Duodenal mucosa (tissue), 2 donors: ENCODE results near the gene SNX9.
A peak's percentile ranks its signal among the peaks of the same experiment; 100 is the strongest.

Experiments used
- H3K27ac ChIP-seq: one replicate; pipeline ENCODE4 v1.7.0; 2013; ENCODE audit warnings: low read depth, low read length
- H3K27me3 ChIP-seq, 2 donors: one replicate each; pipeline ENCODE4 v1.7.0; 2013; ENCODE audit warnings: low read length in 2 of 2, control low read depth in 1 of 2; ENCODE audit not compliant: insufficient read depth in 2 of 2, control insufficient read depth in 1 of 2
- H3K36me3 ChIP-seq, 2 donors: one replicate each; pipeline ENCODE4 v1.7.0; 2013; ENCODE audit warnings: low read length in 2 of 2, control low read depth in 1 of 2; ENCODE audit not compliant: insufficient read depth in 2 of 2, control insufficient read depth in 1 of 2
- H3K4me1 ChIP-seq, 2 donors: one replicate each; pipeline ENCODE4 v1.7.0; 2013; ENCODE audit warnings: low read length in 2 of 2, control low read depth in 1 of 2; ENCODE audit not compliant: insufficient read depth in 2 of 2, control insufficient read depth in 1 of 2
- H3K4me3 ChIP-seq, 2 donors: one replicate each; pipeline ENCODE4 v1.7.0; 2013; ENCODE audit warnings: low read length in 2 of 2, low read depth in 1 of 2
- H3K9ac ChIP-seq, 2 donors: one replicate each; pipeline ENCODE4 v1.7.0; 2013; ENCODE audit warnings: low read length in 2 of 2, low read depth in 1 of 2
- H3K9me3 ChIP-seq, 2 donors: one replicate each; pipeline ENCODE4 v1.7.0; 2013; ENCODE audit warnings: low read length in 2 of 2, control low read depth in 1 of 2; ENCODE audit not compliant: control insufficient read depth in 1 of 2

Gene SNX9

DNA sequence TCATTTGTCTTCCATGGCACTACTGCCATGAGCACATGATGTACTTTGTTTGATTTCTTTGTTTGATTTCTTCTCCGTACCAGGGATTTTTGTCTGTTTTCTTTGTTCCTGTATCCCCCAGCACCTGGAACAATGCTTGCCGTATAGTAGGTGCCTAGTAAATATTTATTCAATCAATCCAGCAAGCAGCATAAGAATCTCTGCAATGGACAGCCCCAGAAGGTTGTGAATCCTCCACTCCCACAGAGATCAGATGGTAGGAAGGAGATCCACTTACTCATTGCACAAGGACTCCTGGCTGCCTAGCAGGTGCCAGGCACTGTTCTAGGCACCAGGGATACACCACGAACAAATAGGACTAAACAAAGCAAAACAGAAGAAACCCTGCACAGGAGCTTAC is 151.9 kb downstream of the SNX9 start:
- no peaks in the 10 kb centered on the region for H3K9me3 ChIP-seq
- no peaks in the 10 kb centered on the region for H3K36me3 ChIP-seq
- no peaks in the 10 kb centered on the region for H3K27me3 ChIP-seq
- no peak overlapping the region for H3K27ac ChIP-seq
- no peak overlapping the region for H3K9ac ChIP-seq
- H3K4me3 ChIP-seq, result no peak overlapping the region
- H3K4me1 ChIP-seq, result no peaks in the 10 kb centered on the region

- H3K27ac ChIP-seq, result no peak overlapping the region
- no peak overlapping the region for H3K9ac ChIP-seq
- H3K27me3 ChIP-seq, result no peaks in the 10 kb centered on the region
- no peaks in the 10 kb centered on the region for H3K9me3 ChIP-seq
- H3K36me3 ChIP-seq, result no peaks in the 10 kb centered on the region
- peaks cover under 1 to 3% of the 10 kb centered on the region in 2 donors for H3K4me1 ChIP-seq
- H3K4me3 ChIP-seq, result no peak overlapping the region
Observed at GRCh38 chr6:157975456-157975855, 152.4 kb downstream of the SNX9 start.

GRCh38 chr6:157976345-157977175 is 153.5 kb downstream of the SNX9 start:
- H3K36me3 ChIP-seq, result no peaks in the 10 kb centered on the region
- no peaks in the 10 kb centered on the region for H3K9me3 ChIP-seq
- no peaks in the 10 kb centered on the region for H3K27me3 ChIP-seq
- peaks cover 8 to 10% of the 10 kb centered on the region in 2 donors for H3K4me1 ChIP-seq
- no peak overlapping the region for H3K4me3 ChIP-seq
- no peak overlapping the region for H3K9ac ChIP-seq
- H3K27ac ChIP-seq, result no peak overlapping the region

- Histone ChIP-seq H3K9me3 (no peaks in the 10 kb centered on the region), H3K27ac (no peak overlapping the region), H3K9ac (no peak overlapping the region), H3K36me3 (no peaks in the 10 kb centered on the region), H3K4me1 (peaks cover 9 to 11% of the 10 kb centered on the region in 2 donors), H3K4me3 (no peak overlapping the region), H3K27me3 (no peaks in the 10 kb centered on the region)
Observed at GRCh38 chr6:157977176-157977804, 154.2 kb downstream of the SNX9 start.

DNA sequence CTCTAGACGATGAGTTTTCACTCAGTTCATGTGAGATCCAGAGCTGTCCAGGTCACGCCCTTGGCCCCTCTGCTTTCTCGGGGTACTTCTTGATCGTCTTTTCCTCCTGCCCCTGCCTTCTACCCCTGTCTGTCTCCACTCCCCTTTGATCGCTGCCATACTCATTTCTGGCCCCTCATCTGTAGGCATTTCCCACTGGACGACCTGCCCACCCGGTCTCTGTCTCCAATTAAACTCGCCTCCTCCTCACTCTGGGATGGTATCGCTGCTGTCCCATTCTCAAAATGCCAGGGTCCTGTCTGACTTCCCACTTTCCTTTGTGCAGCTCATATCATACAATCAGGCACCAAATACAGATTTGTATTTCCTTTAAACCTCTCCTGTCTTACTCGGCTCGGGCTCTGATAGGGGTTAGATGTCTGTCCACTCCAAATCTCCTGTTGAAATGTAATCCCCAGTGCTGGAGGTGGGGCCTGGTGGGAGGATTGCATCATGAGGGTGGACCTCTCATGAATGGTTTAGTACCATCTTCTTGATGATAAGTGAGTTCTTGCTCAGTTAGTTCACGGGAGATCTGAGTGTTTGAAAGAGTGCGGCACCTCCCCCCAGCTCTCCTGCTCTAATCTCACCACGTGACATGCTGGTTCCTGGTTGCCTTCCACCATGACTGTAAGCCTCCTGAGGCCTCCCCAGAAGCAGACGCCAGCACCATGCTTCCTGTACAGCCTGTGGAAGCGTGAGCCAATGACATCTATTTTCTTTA is 155.2 kb downstream of the SNX9 start:
- H3K27ac ChIP-seq, result no peak overlapping the region
- no peak overlapping the region for H3K4me3 ChIP-seq
- no peak overlapping the region for H3K9ac ChIP-seq
- H3K27me3 ChIP-seq, result no peaks in the 10 kb centered on the region
- H3K4me1 ChIP-seq, result peaks cover 18 to 20% of the 10 kb centered on the region in 2 donors
- no peaks in the 10 kb centered on the region for H3K36me3 ChIP-seq
- no peaks in the 10 kb centered on the region for H3K9me3 ChIP-seq

GRCh38 chr6:157980288-157981131 is 157.5 kb downstream of the SNX9 start:
- no peaks in the 10 kb centered on the region for H3K27me3 ChIP-seq
- no peaks in the 10 kb centered on the region for H3K36me3 ChIP-seq
- H3K9ac ChIP-seq, result peak overlapping the region; percentile 69 to 85
- H3K27ac ChIP-seq, result peak overlapping the region; percentile 51
- peaks cover 32 to 36% of the 10 kb centered on the region in 2 donors for H3K4me1 ChIP-seq
- peak overlapping the region; percentile 75 to 78 for H3K4me3 ChIP-seq
- H3K9me3 ChIP-seq, result no peaks in the 10 kb centered on the region

- H3K9ac ChIP-seq, result peak overlapping the region; percentile 69 to 85
- peak overlapping the region; percentile 75 to 78 for H3K4me3 ChIP-seq
- H3K27me3 ChIP-seq, result no peaks in the 10 kb centered on the region
- H3K4me1 ChIP-seq, result peaks cover 37 to 41% of the 10 kb centered on the region in 2 donors
- no peaks in the 10 kb centered on the region for H3K9me3 ChIP-seq
- H3K27ac ChIP-seq, result peak overlapping the region; percentile 51
- no peaks in the 10 kb centered on the region for H3K36me3 ChIP-seq
Observed at GRCh38 chr6:157981132-157981394, 158.0 kb downstream of the SNX9 start.

DNA sequence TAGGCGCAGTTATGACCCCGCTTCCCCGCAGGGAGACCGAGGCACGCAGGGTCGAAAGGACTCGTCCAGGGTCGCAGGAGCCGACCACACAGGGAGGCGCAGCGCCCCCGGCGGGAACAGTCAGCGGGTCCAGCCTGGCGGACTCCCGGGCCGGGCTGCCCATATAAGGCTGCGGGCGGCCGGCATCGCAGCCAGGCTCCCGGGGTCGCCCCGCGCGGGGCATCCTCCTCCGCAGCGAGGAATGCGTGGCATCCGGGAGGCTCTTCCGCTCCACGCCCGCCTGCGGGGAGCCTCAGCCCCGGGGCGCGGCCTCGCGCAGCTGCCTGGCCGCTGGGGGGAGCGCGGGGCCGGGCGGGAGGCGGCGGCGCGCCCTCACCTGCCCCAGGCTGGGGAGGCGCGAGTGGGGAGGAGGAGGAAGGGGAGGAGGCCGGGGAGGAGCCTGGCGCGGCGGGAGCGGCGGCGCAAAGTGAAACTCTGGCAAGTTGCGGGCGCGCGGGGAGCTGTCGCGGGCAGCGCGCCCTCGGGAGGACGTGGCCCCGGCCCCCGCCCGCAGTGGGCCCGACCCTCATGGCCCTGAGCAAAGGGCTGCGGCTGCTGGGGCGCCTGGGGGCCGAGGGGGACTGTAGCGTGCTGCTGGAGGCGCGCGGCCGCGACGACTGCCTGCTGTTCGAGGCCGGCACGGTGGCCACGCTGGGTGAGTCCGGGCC is 158.5 kb downstream of the SNX9 start, which contains the start of gene SYNJ2:
SYNJ2 (plus strand) TSS at position 469 of the 707 bp plus-strand sequence; CDS start at position 568, 99 bp downstream.
- no peaks in the 10 kb centered on the region for H3K36me3 ChIP-seq
- peaks cover 38 to 41% of the 10 kb centered on the region in 2 donors for H3K4me1 ChIP-seq
- peak within 1 kb of the TSS; percentile 75 to 81 for H3K4me3 ChIP-seq
- H3K27ac ChIP-seq, result peak within 1 kb of the TSS; percentile 51
- H3K27me3 ChIP-seq, result no peaks in the 10 kb centered on the region
- H3K9me3 ChIP-seq, result no peaks in the 10 kb centered on the region
- H3K9ac ChIP-seq, result peak within 1 kb of the TSS; percentile 74 to 85

- Histone ChIP-seq H3K4me3 (peak overlapping the region; percentile 75 to 81), H3K9me3 (no peaks in the 10 kb centered on the region), H3K27ac (no peak overlapping the region), H3K4me1 (peaks cover 38 to 41% of the 10 kb centered on the region in 2 donors), H3K27me3 (no peaks in the 10 kb centered on the region), H3K9ac (peak overlapping the region; percentile 74 to 85), H3K36me3 (no peaks in the 10 kb centered on the region)
Observed at GRCh38 chr6:157982102-157982562, 159.1 kb downstream of the SNX9 start.
